GM19099 (cell line): ENCODE data around the gene RPL29.

Experiments used
- POLR2A ChIP-seq: IDR thresholded peaks from 3 replicates; pipeline ENCODE4 v1.6.1; 2011; ENCODE audit warnings: low read depth; ENCODE audit not compliant: insufficient read length; ENCODE audit errors: extremely low read depth

Gene RPL29

DNA sequence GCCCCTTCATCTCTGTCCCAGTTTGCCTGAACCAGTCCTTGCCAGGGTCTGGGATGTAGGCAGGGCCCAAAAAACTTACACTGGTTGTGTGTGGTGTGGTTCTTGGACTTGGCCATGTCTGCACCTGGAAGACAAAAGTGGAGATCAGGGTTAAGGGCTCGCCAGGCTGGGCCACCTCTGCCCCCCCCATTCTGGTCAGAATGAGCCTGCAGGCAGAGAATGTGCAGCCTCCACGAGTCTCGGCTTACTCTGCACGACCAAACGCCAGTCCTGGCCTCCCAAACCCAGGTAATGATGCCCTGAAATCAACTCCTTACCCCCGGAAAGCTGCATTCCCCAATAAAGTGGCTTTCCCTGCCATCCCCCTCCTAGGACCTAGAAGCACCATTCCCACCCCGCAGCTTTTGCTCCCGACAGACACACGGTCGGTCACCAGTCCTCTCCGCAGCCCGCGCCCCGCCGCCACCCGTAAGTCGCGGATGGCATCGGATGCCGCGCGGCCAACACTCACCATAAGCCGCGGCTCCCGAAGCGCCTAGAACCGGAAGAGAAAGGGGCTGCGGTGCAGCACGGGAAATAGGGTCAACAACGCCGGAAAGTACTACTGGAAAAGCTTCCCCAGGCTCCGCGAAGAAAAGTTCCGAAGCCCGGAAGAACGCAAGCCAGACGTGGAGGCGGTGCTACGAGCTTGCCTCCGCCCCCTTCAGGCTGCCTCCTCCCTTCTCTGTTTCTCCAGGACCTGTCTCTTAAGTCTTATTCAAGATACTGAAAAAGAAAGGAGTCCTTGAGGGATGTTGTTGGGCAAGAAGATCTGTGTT lies at the start of gene RPL29:
RPL29 (minus strand) TSS at position 550 of the 818 bp plus-strand sequence; CDS start at position 116, 434 bp downstream.
- TF ChIP-seq POLR2A, result peak; percentile 97

DNA sequence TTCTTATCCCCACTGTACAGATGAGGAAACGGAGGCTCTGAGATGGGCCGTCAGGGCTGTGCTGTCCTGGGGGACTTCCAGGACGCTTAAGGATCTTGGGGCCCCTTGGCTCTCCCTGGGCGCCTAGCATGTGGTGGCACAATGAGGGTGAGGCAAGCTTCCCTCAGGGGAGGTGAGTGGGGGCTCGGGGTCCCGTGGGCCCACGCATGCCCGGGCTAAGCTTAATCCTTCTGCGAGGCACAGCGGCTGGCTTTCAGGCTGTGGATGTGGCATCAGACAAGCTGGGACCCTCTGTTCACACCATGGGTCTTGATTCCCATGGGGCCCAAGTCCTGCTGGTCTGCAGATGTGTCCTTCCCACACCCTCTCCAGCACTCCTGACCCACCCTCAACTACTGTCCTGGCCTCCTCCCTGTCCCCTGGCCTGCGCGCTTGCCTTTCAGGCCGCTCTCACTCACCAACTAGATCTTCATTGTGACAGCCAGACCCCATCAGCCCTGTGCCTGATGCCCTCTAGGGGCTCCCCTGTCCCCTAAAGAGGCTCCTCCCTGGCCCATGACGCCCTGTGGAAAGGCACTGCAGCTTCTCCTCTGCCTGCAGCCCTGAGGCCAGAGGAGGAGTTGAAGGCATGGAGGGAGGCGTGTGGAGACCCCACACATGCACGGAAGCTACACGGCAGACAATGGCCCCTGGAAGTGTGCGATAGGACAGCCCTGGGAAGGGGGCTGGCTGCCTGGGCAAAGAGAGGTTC lies 49.3 kb upstream of the RPL29 start:
- TF ChIP-seq POLR2A, result no peak

GRCh38 chr3:52043750-52044149 lies 48.1 kb upstream of the RPL29 start:
- TF ChIP-seq POLR2A, result no peak

DNA sequence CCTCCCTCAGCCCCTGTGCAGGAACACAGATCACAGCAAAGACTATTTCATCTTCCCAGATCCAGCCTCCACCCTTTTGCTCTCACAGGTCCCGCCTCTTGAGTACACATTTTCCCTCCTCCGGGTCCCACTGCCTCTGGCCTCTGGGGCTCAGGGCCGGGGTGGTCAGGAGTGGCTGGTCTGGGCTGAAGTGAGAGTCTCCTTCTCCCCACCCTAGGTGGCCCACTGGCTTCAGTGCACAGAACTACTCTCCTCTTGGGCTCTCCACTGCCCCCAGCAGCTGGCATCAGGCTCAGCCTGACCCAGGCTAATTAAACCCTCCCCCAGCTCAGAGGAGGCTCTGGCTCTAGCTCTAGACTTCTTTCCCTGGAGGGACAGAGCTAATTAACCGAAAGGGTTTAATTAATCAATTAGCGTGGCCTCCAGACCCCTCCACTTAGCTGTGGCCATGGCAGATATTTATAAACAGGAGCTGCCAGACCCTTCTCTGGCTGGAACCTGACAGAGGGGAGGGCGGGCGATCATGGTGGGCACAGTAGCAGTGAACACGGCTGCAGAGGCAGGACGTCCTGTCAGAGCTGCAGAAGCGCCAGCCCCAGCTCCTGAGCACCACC lies 45.5 kb upstream of the RPL29 start:
- no peak for TF ChIP-seq POLR2A

- TF ChIP-seq POLR2A, result no peak
These were observed 44.9 kb upstream of the RPL29 start for GRCh38 chr3:52040600-52040999.

DNA sequence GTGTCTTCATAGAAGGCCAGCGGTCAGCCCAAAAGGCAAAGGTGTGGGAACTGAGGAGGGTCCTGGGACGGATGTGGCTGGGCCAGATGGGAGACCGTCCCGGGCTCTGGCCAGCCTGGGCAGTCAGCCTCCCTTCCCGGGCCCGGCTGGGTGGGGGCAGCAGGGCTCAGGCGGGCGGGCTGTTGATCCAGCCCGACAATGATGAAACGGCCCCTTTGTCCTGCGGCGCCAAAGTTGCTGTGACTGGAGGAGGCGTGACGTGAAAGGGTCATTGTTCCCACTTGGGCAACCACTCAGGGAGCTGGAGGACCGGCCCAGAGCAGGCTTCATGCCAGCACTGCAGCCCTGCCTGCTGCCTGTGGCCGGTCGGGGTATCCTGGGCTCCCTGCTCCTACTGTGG lies 44.2 kb upstream of the RPL29 start:
- TF ChIP-seq POLR2A, result no peak

GRCh38 chr3:52039426-52039825 lies 43.7 kb upstream of the RPL29 start:
- TF ChIP-seq POLR2A, result no peak

DNA sequence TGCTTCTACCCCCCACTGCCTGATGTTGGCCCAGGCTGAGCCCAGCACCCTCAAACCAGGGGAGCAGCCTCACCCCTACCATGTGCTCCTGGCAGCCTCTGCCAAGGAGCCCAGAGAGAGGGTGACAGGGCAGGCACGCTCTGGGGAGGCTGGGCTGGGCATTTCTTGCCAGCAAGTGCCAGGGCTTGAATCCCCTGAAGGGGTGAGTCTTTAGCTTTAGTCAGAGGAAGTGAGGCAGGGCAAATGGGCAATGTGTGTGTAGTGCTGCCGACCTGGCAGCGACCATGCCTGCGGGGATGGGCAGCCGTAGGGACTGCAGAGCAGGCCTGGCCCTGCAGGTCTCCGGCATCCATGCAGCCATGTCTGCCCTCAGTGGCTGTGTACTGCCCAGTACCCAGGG lies 42.5 kb upstream of the RPL29 start:
- TF ChIP-seq POLR2A, result no peak

DNA sequence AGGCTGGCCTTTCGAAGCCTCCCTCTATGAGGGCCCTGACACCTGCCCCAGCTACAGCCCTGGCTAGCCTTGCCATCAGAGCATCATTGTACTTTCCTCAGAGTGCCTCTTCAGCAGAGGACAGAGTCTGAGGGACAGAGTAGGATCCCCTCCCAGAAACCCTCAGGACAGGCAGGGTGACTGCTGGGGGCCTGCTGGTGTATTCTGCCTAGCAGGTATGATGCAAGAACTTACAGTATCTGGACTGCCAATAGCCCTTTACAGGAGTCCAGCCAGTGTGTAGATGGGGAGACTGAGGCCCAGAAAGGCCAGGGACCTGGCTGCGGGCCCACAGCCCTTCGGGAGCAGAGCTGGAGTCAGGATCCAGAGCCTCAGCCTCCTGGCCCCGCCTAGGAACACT lies 41.6 kb upstream of the RPL29 start:
- TF ChIP-seq POLR2A, result no peak

- TF ChIP-seq POLR2A, result no peak
These were observed 41.1 kb upstream of the RPL29 start for GRCh38 chr3:52036829-52037228.

DNA sequence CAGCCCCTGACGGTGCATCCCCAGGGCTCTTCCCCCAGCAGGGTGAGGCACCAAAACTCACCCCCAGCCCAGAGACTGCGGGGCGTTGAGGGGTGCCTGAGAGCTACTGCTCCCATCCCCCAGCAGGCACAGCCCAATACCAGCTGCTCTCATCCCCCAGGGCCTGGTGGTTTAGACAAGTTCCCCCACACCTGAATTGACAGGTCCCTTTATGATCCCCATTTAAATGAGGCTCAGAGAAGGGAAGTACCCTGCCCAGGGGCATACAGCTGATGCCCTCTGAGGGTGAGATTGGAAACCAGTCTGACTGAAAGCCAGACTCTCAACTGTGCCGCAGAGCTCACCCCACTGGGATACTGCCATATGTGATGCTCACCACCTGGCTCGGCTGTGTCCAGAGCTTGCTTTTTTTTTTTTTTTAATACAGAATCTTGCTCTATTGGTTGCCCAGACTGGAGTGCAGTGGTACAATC lies 40.6 kb upstream of the RPL29 start:
- TF ChIP-seq POLR2A, result no peak

GRCh38 chr3:52034651-52035050 lies 39.0 kb upstream of the RPL29 start:
- no peak for TF ChIP-seq POLR2A

DNA sequence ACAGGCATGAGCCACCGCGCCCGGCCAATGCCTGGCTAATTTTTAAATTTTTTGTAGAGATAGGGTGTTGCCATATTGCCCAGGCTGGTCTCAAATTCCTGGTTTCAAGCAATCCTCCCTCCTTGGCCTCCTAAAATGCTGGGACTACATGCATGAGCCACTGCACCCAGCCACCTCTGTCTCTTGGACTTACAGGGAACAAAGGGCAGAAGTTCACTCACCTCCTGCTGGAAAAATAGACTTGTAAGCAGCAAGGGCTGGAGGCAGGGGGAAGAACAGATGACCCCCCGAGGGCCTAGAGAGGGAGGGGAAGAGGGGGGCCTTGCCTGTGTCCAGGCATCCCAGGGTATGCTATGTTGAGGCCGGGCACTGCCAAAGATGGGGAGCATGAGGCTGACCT lies 38.5 kb upstream of the RPL29 start:
- TF ChIP-seq POLR2A, result no peak

DNA sequence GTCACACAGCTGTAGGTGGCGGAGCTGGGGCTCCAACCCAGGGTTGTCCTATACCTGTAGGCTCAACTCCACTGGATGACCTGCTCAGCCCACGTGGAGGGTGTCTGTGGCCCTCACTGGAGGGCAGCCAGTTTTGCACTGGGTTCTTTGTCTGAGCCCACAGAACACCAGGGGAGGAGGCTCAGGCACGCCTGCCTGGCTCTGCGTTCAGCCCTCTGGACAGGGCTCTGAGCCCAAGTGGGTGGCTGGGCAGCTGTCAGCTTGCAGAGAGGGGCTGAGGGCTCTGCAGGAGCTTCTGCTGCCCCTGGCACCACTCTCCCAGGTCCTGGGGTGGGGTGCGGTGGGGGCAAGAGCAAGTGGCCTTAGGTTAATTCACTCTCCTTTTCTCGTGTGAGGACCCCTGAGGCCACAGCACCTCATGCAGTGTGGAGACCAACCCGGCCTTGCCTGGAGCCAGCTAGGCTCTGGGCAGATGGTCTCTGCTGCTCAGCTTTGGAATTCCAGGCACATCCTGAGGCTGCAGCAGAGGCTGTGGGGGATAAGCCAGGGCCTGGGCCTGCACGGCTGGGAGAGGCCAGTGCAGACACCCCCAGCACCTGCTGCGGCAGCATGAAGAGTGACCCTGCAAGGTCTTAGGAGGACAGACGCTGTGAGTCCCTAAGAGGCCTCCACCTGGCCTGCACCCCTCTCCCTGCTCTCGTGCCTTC lies 37.2 kb upstream of the RPL29 start:
- TF ChIP-seq POLR2A, result no peak

DNA sequence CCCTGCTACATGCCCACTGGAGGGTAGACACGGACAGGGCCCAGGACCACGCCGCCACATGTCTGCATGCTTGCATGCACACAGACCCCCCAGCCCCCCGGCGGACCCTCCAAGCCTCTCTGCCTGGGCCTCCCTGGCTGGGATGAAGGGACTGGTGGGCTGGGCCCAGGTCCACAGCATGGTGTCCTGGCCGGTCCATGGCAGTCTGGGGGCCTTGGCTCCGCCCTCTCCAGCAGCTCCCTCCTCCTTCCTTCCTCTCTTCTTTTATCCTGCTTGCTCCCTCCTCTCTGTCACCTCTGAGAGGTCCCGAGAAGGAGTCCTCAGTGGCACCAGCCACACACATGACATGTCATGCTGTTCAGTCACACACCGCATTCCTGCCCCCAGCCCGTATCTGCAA lies 36.2 kb upstream of the RPL29 start:
- no peak for TF ChIP-seq POLR2A
